ENCODE data around the gene USP30.

Gene USP30

GRCh38 chr12:109052414-109053323 lies at the start of gene USP30:
Gene USP30 (plus strand): TSS chr12:109052576. CDS start chr12:109052679, 103 bp downstream.
- no peaks in the 10 kb centered on the region for H3K27me3 ChIP-seq (ENCODE audit: control insufficient read depth in 5 of 5, insufficient read depth in 4 of 5, low read length in 5 of 5)
- H3K27ac ChIP-seq (ENCODE audit: low read depth, low read length), result peak within 1 kb of the TSS; percentile 93
- H3K36me3 ChIP-seq (ENCODE audit: control insufficient read depth in 5 of 5, insufficient read depth in 5 of 5, low read length in 5 of 5), result peaks cover 0 to 5% (median 3%) of the 10 kb centered on the region in 5 donors
- no peaks in the 10 kb centered on the region for H3K9me3 ChIP-seq (ENCODE audit: control insufficient read depth in 5 of 5, low read length in 5 of 5)
- peak within 1 kb of the TSS; percentile 97 to 99 (median 98) for H3K9ac ChIP-seq (ENCODE audit: low read length in 5 of 5)
- H3K4me1 ChIP-seq (ENCODE audit: control insufficient read depth in 5 of 5, insufficient read depth in 5 of 5, low read length in 5 of 5), result peaks cover 0 to 45% (median 31%) of the 10 kb centered on the region in 5 donors
- peak within 1 kb of the TSS; percentile 89 to 97 (median 94) for H3K4me3 ChIP-seq (ENCODE audit: low read depth in 1 of 5, low read length in 5 of 5)

- Histone ChIP-seq H3K4me1 (ENCODE audit: control insufficient read depth in 5 of 5, insufficient read depth in 5 of 5, low read length in 5 of 5) (no peaks in the 10 kb centered on the region), H3K9ac (ENCODE audit: low read length in 5 of 5) (no peak overlapping the region), H3K27me3 (ENCODE audit: control insufficient read depth in 5 of 5, insufficient read depth in 4 of 5, low read length in 5 of 5) (peaks cover 0 to 6% (median 2%) of the 10 kb centered on the region in 5 donors), H3K9me3 (ENCODE audit: control insufficient read depth in 5 of 5, low read length in 5 of 5) (no peaks in the 10 kb centered on the region), H3K36me3 (ENCODE audit: control insufficient read depth in 5 of 5, insufficient read depth in 5 of 5, low read length in 5 of 5) (no peaks in the 10 kb centered on the region), H3K27ac (ENCODE audit: low read depth, low read length) (no peak overlapping the region), H3K4me3 (ENCODE audit: low read depth in 1 of 5, low read length in 5 of 5) (no peak overlapping the region)
Observed at GRCh38 chr12:109004017-109004416, 48.4 kb upstream of the USP30 start.

- H3K9me3 ChIP-seq (ENCODE audit: control insufficient read depth in 5 of 5, low read length in 5 of 5), result no peaks in the 10 kb centered on the region
- H3K9ac ChIP-seq (ENCODE audit: low read length in 5 of 5), result no peak overlapping the region
- H3K27ac ChIP-seq (ENCODE audit: low read depth, low read length), result no peak overlapping the region
- H3K27me3 ChIP-seq (ENCODE audit: control insufficient read depth in 5 of 5, insufficient read depth in 4 of 5, low read length in 5 of 5), result peaks cover 0 to 6% (median 2%) of the 10 kb centered on the region in 5 donors
- H3K4me3 ChIP-seq (ENCODE audit: low read depth in 1 of 5, low read length in 5 of 5), result no peak overlapping the region
- H3K36me3 ChIP-seq (ENCODE audit: control insufficient read depth in 5 of 5, insufficient read depth in 5 of 5, low read length in 5 of 5), result no peaks in the 10 kb centered on the region
- no peaks in the 10 kb centered on the region for H3K4me1 ChIP-seq (ENCODE audit: control insufficient read depth in 5 of 5, insufficient read depth in 5 of 5, low read length in 5 of 5)
Observed at GRCh38 chr12:109009766-109010165, 42.6 kb upstream of the USP30 start.

GRCh38 chr12:109010259-109010658 lies 42.1 kb upstream of the USP30 start:
- H3K27me3 ChIP-seq (ENCODE audit: control insufficient read depth in 5 of 5, insufficient read depth in 4 of 5, low read length in 5 of 5), result peaks cover 0 to 10% (median 0%) of the 10 kb centered on the region in 5 donors
- no peaks in the 10 kb centered on the region for H3K9me3 ChIP-seq (ENCODE audit: control insufficient read depth in 5 of 5, low read length in 5 of 5)
- H3K27ac ChIP-seq (ENCODE audit: low read depth, low read length), result no peak overlapping the region
- H3K9ac ChIP-seq (ENCODE audit: low read length in 5 of 5), result no peak overlapping the region
- no peak overlapping the region for H3K4me3 ChIP-seq (ENCODE audit: low read depth in 1 of 5, low read length in 5 of 5)
- H3K4me1 ChIP-seq (ENCODE audit: control insufficient read depth in 5 of 5, insufficient read depth in 5 of 5, low read length in 5 of 5), result no peaks in the 10 kb centered on the region
- H3K36me3 ChIP-seq (ENCODE audit: control insufficient read depth in 5 of 5, insufficient read depth in 5 of 5, low read length in 5 of 5), result no peaks in the 10 kb centered on the region

- Histone ChIP-seq H3K4me1 (ENCODE audit: control insufficient read depth in 5 of 5, insufficient read depth in 5 of 5, low read length in 5 of 5) (peaks cover 0 to 4% (median 0%) of the 10 kb centered on the region in 5 donors), H3K4me3 (ENCODE audit: low read depth in 1 of 5, low read length in 5 of 5) (no peak overlapping the region), H3K9ac (ENCODE audit: low read length in 5 of 5) (no peak overlapping the region), H3K36me3 (ENCODE audit: control insufficient read depth in 5 of 5, insufficient read depth in 5 of 5, low read length in 5 of 5) (no peaks in the 10 kb centered on the region), H3K27me3 (ENCODE audit: control insufficient read depth in 5 of 5, insufficient read depth in 4 of 5, low read length in 5 of 5) (peaks cover 0 to 4% (median 0%) of the 10 kb centered on the region in 5 donors), H3K27ac (ENCODE audit: low read depth, low read length) (no peak overlapping the region), H3K9me3 (ENCODE audit: control insufficient read depth in 5 of 5, low read length in 5 of 5) (no peaks in the 10 kb centered on the region)
Observed at GRCh38 chr12:109014984-109015765, 37.2 kb upstream of the USP30 start.

GRCh38 chr12:109016016-109016415 lies 36.4 kb upstream of the USP30 start:
- no peak overlapping the region for H3K4me3 ChIP-seq (ENCODE audit: low read depth in 1 of 5, low read length in 5 of 5)
- no peak overlapping the region for H3K9ac ChIP-seq (ENCODE audit: low read length in 5 of 5)
- peaks cover 0 to 4% (median 0%) of the 10 kb centered on the region in 5 donors for H3K27me3 ChIP-seq (ENCODE audit: control insufficient read depth in 5 of 5, insufficient read depth in 4 of 5, low read length in 5 of 5)
- H3K4me1 ChIP-seq (ENCODE audit: control insufficient read depth in 5 of 5, insufficient read depth in 5 of 5, low read length in 5 of 5), result peaks cover 0 to 7% (median 3%) of the 10 kb centered on the region in 5 donors
- H3K9me3 ChIP-seq (ENCODE audit: control insufficient read depth in 5 of 5, low read length in 5 of 5), result no peaks in the 10 kb centered on the region
- H3K27ac ChIP-seq (ENCODE audit: low read depth, low read length), result no peak overlapping the region
- no peaks in the 10 kb centered on the region for H3K36me3 ChIP-seq (ENCODE audit: control insufficient read depth in 5 of 5, insufficient read depth in 5 of 5, low read length in 5 of 5)

GRCh38 chr12:109016978-109017377 lies 35.4 kb upstream of the USP30 start:
- H3K36me3 ChIP-seq (ENCODE audit: control insufficient read depth in 5 of 5, insufficient read depth in 5 of 5, low read length in 5 of 5), result no peaks in the 10 kb centered on the region
- no peak overlapping the region for H3K9ac ChIP-seq (ENCODE audit: low read length in 5 of 5)
- H3K9me3 ChIP-seq (ENCODE audit: control insufficient read depth in 5 of 5, low read length in 5 of 5), result no peaks in the 10 kb centered on the region
- H3K27me3 ChIP-seq (ENCODE audit: control insufficient read depth in 5 of 5, insufficient read depth in 4 of 5, low read length in 5 of 5), result peaks cover 0 to 4% (median 0%) of the 10 kb centered on the region in 5 donors
- H3K4me1 ChIP-seq (ENCODE audit: control insufficient read depth in 5 of 5, insufficient read depth in 5 of 5, low read length in 5 of 5), result peaks cover 0 to 8% (median 5%) of the 10 kb centered on the region in 5 donors
- no peak overlapping the region for H3K4me3 ChIP-seq (ENCODE audit: low read depth in 1 of 5, low read length in 5 of 5)
- H3K27ac ChIP-seq (ENCODE audit: low read depth, low read length), result no peak overlapping the region

GRCh38 chr12:109018296-109018695 lies 34.1 kb upstream of the USP30 start:
- no peak overlapping the region for H3K4me3 ChIP-seq (ENCODE audit: low read depth in 1 of 5, low read length in 5 of 5)
- H3K4me1 ChIP-seq (ENCODE audit: control insufficient read depth in 5 of 5, insufficient read depth in 5 of 5, low read length in 5 of 5), result peaks cover 0 to 8% (median 5%) of the 10 kb centered on the region in 5 donors

GRCh38 chr12:109020146-109020795 lies 32.1 kb upstream of the USP30 start:
- H3K27me3 ChIP-seq (ENCODE audit: control insufficient read depth in 5 of 5, insufficient read depth in 4 of 5, low read length in 5 of 5), result no peaks in the 10 kb centered on the region
- no peak overlapping the region for H3K4me3 ChIP-seq (ENCODE audit: low read depth in 1 of 5, low read length in 5 of 5)
- H3K9ac ChIP-seq (ENCODE audit: low read length in 5 of 5), result no peak overlapping the region
- H3K27ac ChIP-seq (ENCODE audit: low read depth, low read length), result no peak overlapping the region
- H3K36me3 ChIP-seq (ENCODE audit: control insufficient read depth in 5 of 5, insufficient read depth in 5 of 5, low read length in 5 of 5), result no peaks in the 10 kb centered on the region
- peaks cover 0 to 8% (median 5%) of the 10 kb centered on the region in 5 donors for H3K4me1 ChIP-seq (ENCODE audit: control insufficient read depth in 5 of 5, insufficient read depth in 5 of 5, low read length in 5 of 5)
- H3K9me3 ChIP-seq (ENCODE audit: control insufficient read depth in 5 of 5, low read length in 5 of 5), result no peaks in the 10 kb centered on the region

More at GRCh38 chr12:109018296-109018695, 34.1 kb upstream of the USP30 start:
- Histone ChIP-seq H3K9ac (ENCODE audit: low read length in 5 of 5) (no peak overlapping the region), H3K27me3 (ENCODE audit: control insufficient read depth in 5 of 5, insufficient read depth in 4 of 5, low read length in 5 of 5) (peaks cover 0 to 4% (median 0%) of the 10 kb centered on the region in 5 donors), H3K36me3 (ENCODE audit: control insufficient read depth in 5 of 5, insufficient read depth in 5 of 5, low read length in 5 of 5) (no peaks in the 10 kb centered on the region), H3K9me3 (ENCODE audit: control insufficient read depth in 5 of 5, low read length in 5 of 5) (no peaks in the 10 kb centered on the region), H3K27ac (ENCODE audit: low read depth, low read length) (no peak overlapping the region)

Data from subcutaneous abdominal adipose tissue (tissue), 5 donors.